ENCODE results near the gene TMEM238L. TPM values are rescaled to one million over a fixed set of nuclear protein-coding genes. Genes with fewer than 3 reads are reported as not detected.

TMEM238L gene
- total and polyA plus RNA-seq, 2 experiments from 2014 or later = not detected

DNA sequence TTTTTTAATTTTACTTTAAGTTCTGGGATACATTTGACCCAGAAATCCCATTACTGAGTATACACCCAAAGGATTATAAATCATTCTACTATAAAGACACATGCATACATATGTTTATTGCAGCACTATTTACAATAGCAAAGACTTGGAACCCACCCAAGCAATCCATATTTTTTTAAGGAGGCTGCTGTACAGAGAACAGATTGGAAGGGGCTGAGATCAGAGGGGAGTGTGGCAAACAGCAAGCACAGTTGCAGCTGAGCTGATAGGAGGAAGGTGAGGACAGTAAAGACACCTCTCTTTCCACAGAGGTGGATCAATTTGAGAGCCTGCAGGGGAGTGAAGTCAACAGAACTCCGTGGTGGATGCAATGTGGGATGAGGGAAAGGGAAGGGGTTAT is 10.2 kb upstream of the TMEM238L start:
- Histone ChIP-seq H3K27ac (ENCODE audit: low read depth) (no peak overlapping the region), H3K36me3 (ENCODE audit: insufficient read depth) (no peaks in the 10 kb centered on the region), H4K20me1 (replicated peaks; ENCODE audit: insufficient read depth) (no peaks in the 10 kb centered on the region), H3K27me3 (ENCODE audit: insufficient read depth) (no peaks in the 10 kb centered on the region), H3K79me2 (replicated peaks; ENCODE audit: insufficient read depth) (no peaks in the 10 kb centered on the region), H3K9me2 (ENCODE audit: insufficient read depth) (no peaks in the 10 kb centered on the region), H3K4me2 (no peak overlapping the region), H3K4me3 (no peak overlapping the region), H3F3A (replicated peaks; ENCODE audit: low read depth) (no peaks in the 10 kb centered on the region), H3K4me1 (ENCODE audit: insufficient read depth) (no peaks in the 10 kb centered on the region), H2AFZ (no peak overlapping the region)
- Mint-ChIP-seq H3K27ac (no peak overlapping the region), H3K36me3 (ENCODE audit: low read depth) (no peaks in the 10 kb centered on the region), H3K9me3 (no peaks in the 10 kb centered on the region; the same call in 2 of the 3 replicates), H3K4me1 (no peaks in the 10 kb centered on the region), H3K27me3 (ENCODE audit: insufficient read depth, low read depth, poor library complexity) (peaks cover 4% of the 10 kb centered on the region), H3K4me3 (no peak overlapping the region)
- ATAC-seq (no peak), DNase-seq (ENCODE audit: low spot score) (no peak)
- TF ChIP-seq, protein P1, sequence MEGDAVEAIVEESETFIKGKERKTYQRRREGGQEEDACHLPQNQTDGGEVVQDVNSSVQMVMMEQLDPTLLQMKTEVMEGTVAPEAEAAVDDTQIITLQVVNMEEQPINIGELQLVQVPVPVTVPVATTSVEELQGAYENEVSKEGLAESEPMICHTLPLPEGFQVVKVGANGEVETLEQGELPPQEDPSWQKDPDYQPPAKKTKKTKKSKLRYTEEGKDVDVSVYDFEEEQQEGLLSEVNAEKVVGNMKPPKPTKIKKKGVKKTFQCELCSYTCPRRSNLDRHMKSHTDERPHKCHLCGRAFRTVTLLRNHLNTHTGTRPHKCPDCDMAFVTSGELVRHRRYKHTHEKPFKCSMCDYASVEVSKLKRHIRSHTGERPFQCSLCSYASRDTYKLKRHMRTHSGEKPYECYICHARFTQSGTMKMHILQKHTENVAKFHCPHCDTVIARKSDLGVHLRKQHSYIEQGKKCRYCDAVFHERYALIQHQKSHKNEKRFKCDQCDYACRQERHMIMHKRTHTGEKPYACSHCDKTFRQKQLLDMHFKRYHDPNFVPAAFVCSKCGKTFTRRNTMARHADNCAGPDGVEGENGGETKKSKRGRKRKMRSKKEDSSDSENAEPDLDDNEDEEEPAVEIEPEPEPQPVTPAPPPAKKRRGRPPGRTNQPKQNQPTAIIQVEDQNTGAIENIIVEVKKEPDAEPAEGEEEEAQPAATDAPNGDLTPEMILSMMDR (conservative IDR thresholded peaks at IDR 0.05; ENCODE audit: low read depth in 2 of 2) = no peak
- TF ChIP-seq JUNB (IDR thresholded peaks at IDR 0.05; ENCODE audit: unreplicated experiment) (no peak), ZNF114 (CRISPR knock-in tag; IDR thresholded peaks at IDR 0.05) (no peak), EZH2phosphoT487 (IDR thresholded peaks at IDR 0.05; ENCODE audit: unreplicated experiment) (no peak), STAT1 (IDR thresholded peaks at IDR 0.05; ENCODE audit: unreplicated experiment) (no peak), CREB1 (CRISPR knock-in tag; IDR thresholded peaks at IDR 0.05; ENCODE audit: low read depth) (no peak), ZNF331 (CRISPR knock-in tag; IDR thresholded peaks at IDR 0.05; ENCODE audit: low read depth) (no peak), NANOG (IDR thresholded peaks at IDR 0.05; ENCODE audit: borderline replicate concordance) (no peak), POLR2AphosphoS5 (IDR thresholded peaks at IDR 0.05; ENCODE audit: low read depth) (no peak), EZH2 (IDR thresholded peaks at IDR 0.05; ENCODE audit: low read depth, unreplicated experiment) (no peak)
- TF ChIP-seq, protein P2, sequence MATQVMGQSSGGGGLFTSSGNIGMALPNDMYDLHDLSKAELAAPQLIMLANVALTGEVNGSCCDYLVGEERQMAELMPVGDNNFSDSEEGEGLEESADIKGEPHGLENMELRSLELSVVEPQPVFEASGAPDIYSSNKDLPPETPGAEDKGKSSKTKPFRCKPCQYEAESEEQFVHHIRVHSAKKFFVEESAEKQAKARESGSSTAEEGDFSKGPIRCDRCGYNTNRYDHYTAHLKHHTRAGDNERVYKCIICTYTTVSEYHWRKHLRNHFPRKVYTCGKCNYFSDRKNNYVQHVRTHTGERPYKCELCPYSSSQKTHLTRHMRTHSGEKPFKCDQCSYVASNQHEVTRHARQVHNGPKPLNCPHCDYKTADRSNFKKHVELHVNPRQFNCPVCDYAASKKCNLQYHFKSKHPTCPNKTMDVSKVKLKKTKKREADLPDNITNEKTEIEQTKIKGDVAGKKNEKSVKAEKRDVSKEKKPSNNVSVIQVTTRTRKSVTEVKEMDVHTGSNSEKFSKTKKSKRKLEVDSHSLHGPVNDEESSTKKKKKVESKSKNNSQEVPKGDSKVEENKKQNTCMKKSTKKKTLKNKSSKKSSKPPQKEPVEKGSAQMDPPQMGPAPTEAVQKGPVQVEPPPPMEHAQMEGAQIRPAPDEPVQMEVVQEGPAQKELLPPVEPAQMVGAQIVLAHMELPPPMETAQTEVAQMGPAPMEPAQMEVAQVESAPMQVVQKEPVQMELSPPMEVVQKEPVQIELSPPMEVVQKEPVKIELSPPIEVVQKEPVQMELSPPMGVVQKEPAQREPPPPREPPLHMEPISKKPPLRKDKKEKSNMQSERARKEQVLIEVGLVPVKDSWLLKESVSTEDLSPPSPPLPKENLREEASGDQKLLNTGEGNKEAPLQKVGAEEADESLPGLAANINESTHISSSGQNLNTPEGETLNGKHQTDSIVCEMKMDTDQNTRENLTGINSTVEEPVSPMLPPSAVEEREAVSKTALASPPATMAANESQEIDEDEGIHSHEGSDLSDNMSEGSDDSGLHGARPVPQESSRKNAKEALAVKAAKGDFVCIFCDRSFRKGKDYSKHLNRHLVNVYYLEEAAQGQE (IDR thresholded peaks at IDR 0.05; ENCODE audit: unreplicated experiment) = no peak
- TF ChIP-seq, protein P3, sequence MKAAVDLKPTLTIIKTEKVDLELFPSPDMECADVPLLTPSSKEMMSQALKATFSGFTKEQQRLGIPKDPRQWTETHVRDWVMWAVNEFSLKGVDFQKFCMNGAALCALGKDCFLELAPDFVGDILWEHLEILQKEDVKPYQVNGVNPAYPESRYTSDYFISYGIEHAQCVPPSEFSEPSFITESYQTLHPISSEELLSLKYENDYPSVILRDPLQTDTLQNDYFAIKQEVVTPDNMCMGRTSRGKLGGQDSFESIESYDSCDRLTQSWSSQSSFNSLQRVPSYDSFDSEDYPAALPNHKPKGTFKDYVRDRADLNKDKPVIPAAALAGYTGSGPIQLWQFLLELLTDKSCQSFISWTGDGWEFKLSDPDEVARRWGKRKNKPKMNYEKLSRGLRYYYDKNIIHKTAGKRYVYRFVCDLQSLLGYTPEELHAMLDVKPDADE (IDR thresholded peaks at IDR 0.05) = no peak
- TF ChIP-seq, protein P4, sequence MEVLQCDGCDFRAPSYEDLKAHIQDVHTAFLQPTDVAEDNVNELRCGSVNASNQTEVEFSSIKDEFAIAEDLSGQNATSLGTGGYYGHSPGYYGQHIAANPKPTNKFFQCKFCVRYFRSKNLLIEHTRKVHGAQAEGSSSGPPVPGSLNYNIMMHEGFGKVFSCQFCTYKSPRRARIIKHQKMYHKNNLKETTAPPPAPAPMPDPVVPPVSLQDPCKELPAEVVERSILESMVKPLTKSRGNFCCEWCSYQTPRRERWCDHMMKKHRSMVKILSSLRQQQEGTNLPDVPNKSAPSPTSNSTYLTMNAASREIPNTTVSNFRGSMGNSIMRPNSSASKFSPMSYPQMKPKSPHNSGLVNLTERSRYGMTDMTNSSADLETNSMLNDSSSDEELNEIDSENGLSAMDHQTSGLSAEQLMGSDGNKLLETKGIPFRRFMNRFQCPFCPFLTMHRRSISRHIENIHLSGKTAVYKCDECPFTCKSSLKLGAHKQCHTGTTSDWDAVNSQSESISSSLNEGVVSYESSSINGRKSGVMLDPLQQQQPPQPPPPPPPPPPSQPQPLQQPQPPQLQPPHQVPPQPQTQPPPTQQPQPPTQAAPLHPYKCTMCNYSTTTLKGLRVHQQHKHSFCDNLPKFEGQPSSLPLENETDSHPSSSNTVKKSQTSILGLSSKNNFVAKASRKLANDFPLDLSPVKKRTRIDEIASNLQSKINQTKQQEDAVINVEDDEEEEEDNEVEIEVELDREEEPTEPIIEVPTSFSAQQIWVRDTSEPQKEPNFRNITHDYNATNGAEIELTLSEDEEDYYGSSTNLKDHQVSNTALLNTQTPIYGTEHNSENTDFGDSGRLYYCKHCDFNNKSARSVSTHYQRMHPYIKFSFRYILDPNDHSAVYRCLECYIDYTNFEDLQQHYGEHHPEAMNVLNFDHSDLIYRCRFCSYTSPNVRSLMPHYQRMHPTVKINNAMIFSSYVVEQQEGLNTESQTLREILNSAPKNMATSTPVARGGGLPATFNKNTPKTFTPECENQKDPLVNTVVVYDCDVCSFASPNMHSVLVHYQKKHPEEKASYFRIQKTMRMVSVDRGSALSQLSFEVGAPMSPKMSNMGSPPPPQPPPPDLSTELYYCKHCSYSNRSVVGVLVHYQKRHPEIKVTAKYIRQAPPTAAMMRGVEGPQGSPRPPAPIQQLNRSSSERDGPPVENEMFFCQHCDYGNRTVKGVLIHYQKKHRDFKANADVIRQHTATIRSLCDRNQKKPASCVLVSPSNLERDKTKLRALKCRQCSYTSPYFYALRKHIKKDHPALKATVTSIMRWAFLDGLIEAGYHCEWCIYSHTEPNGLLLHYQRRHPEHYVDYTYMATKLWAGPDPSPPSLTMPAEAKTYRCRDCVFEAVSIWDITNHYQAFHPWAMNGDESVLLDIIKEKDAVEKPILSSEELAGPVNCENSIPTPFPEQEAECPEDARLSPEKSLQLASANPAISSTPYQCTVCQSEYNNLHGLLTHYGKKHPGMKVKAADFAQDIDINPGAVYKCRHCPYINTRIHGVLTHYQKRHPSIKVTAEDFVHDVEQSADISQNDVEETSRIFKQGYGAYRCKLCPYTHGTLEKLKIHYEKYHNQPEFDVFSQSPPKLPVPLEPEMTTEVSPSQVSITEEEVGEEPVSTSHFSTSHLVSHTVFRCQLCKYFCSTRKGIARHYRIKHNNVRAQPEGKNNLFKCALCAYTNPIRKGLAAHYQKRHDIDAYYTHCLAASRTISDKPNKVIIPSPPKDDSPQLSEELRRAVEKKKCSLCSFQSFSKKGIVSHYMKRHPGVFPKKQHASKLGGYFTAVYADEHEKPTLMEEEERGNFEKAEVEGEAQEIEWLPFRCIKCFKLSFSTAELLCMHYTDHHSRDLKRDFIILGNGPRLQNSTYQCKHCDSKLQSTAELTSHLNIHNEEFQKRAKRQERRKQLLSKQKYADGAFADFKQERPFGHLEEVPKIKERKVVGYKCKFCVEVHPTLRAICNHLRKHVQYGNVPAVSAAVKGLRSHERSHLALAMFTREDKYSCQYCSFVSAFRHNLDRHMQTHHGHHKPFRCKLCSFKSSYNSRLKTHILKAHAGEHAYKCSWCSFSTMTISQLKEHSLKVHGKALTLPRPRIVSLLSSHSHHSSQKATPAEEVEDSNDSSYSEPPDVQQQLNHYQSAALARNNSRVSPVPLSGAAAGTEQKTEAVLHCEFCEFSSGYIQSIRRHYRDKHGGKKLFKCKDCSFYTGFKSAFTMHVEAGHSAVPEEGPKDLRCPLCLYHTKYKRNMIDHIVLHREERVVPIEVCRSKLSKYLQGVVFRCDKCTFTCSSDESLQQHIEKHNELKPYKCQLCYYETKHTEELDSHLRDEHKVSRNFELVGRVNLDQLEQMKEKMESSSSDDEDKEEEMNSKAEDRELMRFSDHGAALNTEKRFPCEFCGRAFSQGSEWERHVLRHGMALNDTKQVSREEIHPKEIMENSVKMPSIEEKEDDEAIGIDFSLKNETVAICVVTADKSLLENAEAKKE (CRISPR knock-in tag; IDR thresholded peaks at IDR 0.05) = no peak

Measured in GM23338 (cell line).